Bladder microvascular endothelial cell (primary cell): Measurements from ENCODE around the gene AP4M1. TPM values are rescaled to one million over a fixed set of nuclear protein-coding genes. Genes with fewer than 3 reads are reported as not detected.

Source experiments
- total RNA-seq: library from RNA; depleted of rRNA; stranded (reverse); fragments of >200 nt; gene quantifications from 2 replicates; pipeline ENCODE4 v1.2.3, GENCODE V29; 2014

Gene AP4M1, protein sequence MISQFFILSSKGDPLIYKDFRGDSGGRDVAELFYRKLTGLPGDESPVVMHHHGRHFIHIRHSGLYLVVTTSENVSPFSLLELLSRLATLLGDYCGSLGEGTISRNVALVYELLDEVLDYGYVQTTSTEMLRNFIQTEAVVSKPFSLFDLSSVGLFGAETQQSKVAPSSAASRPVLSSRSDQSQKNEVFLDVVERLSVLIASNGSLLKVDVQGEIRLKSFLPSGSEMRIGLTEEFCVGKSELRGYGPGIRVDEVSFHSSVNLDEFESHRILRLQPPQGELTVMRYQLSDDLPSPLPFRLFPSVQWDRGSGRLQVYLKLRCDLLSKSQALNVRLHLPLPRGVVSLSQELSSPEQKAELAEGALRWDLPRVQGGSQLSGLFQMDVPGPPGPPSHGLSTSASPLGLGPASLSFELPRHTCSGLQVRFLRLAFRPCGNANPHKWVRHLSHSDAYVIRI
- 16.4 and 19.5 TPM in 2 replicates for total RNA-seq

DNA sequence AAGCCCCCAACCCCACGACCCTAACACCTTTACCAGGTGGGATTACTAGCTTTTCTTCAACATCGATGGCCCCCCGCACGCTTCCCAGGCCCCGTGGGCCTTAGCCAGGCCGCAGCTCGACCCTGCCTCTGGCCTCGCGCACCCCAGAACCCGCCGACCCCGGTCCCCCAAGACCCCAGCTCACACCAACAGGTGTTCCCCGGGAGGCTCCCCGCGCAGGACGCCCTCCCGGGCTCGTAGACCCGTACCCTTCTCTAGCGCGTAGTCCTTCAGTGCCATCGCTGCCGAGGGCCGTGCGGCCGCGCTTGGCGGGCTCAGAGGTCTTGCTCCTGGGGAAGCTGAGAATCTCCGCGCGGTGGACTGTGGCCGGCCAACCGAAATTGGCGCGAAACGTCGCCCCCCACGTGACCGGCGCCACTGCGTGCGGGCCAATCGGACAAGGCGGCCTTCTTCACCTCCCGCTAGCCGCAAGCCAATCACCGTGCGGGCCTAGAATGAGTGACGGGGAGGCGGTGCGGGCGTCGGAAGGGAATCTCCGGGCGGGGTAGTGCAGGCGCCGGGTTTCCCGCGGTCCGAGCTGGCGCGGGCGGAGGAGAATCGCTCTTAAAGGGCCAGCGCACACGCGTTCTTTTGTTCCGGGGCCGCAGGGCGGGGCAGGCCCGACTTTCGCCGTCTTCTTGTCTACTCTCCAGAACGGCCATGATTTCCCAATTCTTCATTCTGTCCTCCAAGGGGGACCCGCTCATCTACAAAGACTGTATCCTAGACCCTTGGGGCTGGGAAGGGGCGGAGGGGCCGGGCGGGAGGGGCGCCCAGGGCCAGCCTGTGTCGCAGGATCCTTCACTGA is at the start of gene AP4M1, which contains the start of gene MCM7:
Gene AP4M1, plus strand, starts transcription at position 628 of the 847 bp plus-strand sequence. Its CDS starts 72 bp downstream, at position 700.
Gene MCM7, minus strand, starts transcription at position 382 of the 847 bp plus-strand sequence. Its CDS starts 103 bp downstream, at position 279.

GRCh38 chr7:100081535-100082102 is 19.8 kb upstream of the AP4M1 start, which contains the start of gene ZNF3:
ZNF3 (minus strand) TSS chr7:100081723; CDS start chr7:100077357, 4,366 bp downstream.

DNA sequence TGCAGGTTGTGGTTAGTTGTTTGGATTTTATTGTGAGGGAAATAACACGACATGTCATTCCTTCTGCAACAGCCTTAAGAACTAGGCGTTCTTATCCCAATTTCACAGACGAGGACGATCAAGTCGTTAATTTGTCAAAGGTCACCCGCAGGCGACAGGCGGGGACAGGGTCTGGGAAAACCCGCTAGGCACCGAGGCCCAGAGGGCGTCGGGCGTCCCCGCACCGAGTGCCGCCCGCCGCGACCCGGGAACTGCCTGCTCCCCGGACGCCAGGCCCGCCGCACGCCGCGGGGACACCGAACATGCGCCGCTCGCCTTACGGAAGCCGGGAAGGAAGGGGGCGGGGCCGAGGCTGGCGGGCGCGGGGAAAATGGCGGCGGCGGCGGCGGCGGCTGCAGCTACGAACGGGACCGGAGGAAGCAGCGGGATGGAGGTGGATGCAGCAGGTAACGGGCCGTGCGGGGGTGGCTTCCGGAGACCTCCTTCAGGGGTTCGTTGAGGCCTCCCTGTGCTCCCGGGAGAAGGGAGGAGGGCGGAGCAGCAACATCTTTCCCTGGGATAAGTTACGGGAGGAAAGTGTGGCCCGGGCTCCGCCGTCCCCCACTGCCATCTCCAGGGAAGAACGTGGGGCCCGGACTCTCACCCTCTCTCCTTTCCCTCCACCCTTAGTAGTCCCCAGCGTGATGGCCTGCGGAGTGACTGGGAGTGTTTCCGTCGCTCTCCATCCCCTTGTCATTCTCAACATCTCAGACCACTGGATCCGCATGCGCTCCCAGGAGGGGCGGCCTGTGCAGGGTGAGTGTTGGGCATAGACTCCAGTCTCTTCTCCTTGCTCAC is 12.6 kb upstream of the AP4M1 start, which contains the start of gene COPS6:
Gene COPS6, plus strand, starts transcription at position 349 of the 837 bp plus-strand sequence. Its CDS starts 22 bp downstream, at position 371.

GRCh38 chr7:100119072-100119969 is 17.9 kb downstream of the AP4M1 start, which contains the start of the genes CNPY4 and TAF6:
CNPY4 (plus strand) TSS chr7:100119634; CDS start chr7:100119745, 111 bp downstream.
TAF6 (minus strand) TSS chr7:100119358; CDS start chr7:100114209, 5,149 bp downstream.

GRCh38 chr7:100126931-100127865 is 25.8 kb downstream of the AP4M1 start, which contains the start of gene MBLAC1:
MBLAC1 (plus strand) TSS chr7:100126967; CDS start chr7:100127396, 429 bp downstream.

GRCh38 chr7:100148559-100149328 is 47.3 kb downstream of the AP4M1 start, which contains the start of gene LAMTOR4:
LAMTOR4 (plus strand) TSS chr7:100148918; CDS start chr7:100148973, 55 bp downstream.

Other genes with a start within 250 kb of the AP4M1 start
- gene OR2AE1, start 224.6 kb upstream of the AP4M1 start, total RNA-seq, result under 0.01 and 0.25 TPM in 2 replicates
- gene TRIM4, start 182.1 kb upstream of the AP4M1 start, total RNA-seq, result 14.2 and 24.7 TPM in 2 replicates
- 0.16 and 0.31 TPM in 2 replicates for gene GJC3, start 172.0 kb upstream of the AP4M1 start, total RNA-seq
- gene AZGP1, start 125.6 kb upstream of the AP4M1 start, total RNA-seq, result not detected in 2 replicates
- gene ZKSCAN1, start 86.0 kb upstream of the AP4M1 start, total RNA-seq, result 18.3 and 55.8 TPM in 2 replicates
- 5.8 and 8.4 TPM in 2 replicates for gene ZSCAN21, start 51.9 kb upstream of the AP4M1 start, total RNA-seq
- 17.8 and 35.7 TPM in 2 replicates for gene ZNF3, start 19.9 kb upstream of the AP4M1 start, total RNA-seq
- gene COPS6, start 12.7 kb upstream of the AP4M1 start, total RNA-seq, result 87.1 and 87.8 TPM in 2 replicates
- gene MCM7, start 246 bp upstream of the AP4M1 start, total RNA-seq, result 98.1 and 113 TPM in 2 replicates
- 18.5 and 46.6 TPM in 2 replicates for gene TAF6, start 17.7 kb downstream of the AP4M1 start, total RNA-seq
- 38.9 and 45.6 TPM in 2 replicates for gene CNPY4, start 18.0 kb downstream of the AP4M1 start, total RNA-seq
- gene MBLAC1, start 25.3 kb downstream of the AP4M1 start, total RNA-seq, result 1.8 and 2.0 TPM in 2 replicates
- 98.6 and 171 TPM in 2 replicates for gene LAMTOR4, start 47.3 kb downstream of the AP4M1 start, total RNA-seq
- gene TRAPPC14, start 57.1 kb downstream of the AP4M1 start, total RNA-seq, result 3.9 and 7.7 TPM in 2 replicates
- 0.49 and 0.88 TPM in 2 replicates for gene GAL3ST4, start 67.0 kb downstream of the AP4M1 start, total RNA-seq
- 1.3 and 3.9 TPM in 2 replicates for gene GPC2, start 75.7 kb downstream of the AP4M1 start, total RNA-seq
- gene STAG3, start 76.3 kb downstream of the AP4M1 start, total RNA-seq, result 0.25 and 0.32 TPM in 2 replicates
- not detected in 2 replicates for gene PVRIG, start 118.3 kb downstream of the AP4M1 start, total RNA-seq
- not detected in 2 replicates for gene SPDYE3, start 206.1 kb downstream of the AP4M1 start, total RNA-seq